Neuronal stem cell (in vitro differentiated cells): ENCODE results near the gene CHTF18.
A peak's percentile ranks its signal among the peaks of the same experiment; 100 is the strongest.

Experiments used
- DNase-seq: peaks from one replicate; pipeline ENCODE4 v3.0.0-alpha.2; 2013; ENCODE audit warnings: low spot score
- H2AFZ ChIP-seq: one replicate; pipeline ENCODE4 v1.6.1; 2013; ENCODE audit warnings: mild to moderate bottlenecking, low read length, inconsistent platforms
- H2AK5ac ChIP-seq: 2 replicates; pipeline ENCODE4 v1.6.1; 2013; ENCODE audit warnings: low read depth, mild to moderate bottlenecking, inconsistent platforms, low read length, moderate library complexity, mixed read lengths
- H2BK120ac ChIP-seq: 2 replicates; pipeline ENCODE4 v1.6.1; 2013; ENCODE audit warnings: low read depth, mild to moderate bottlenecking, inconsistent platforms, low read length, moderate library complexity, mixed read lengths
- H2BK12ac ChIP-seq: one replicate; pipeline ENCODE4 v1.6.1; 2013; ENCODE audit warnings: low read length, inconsistent platforms
- H2BK15ac ChIP-seq: 2 replicates; pipeline ENCODE4 v1.6.1; 2013; ENCODE audit warnings: mild to moderate bottlenecking, low read length, inconsistent platforms, mixed read lengths
- H2BK5ac ChIP-seq: one replicate; pipeline ENCODE4 v1.6.1; 2013; ENCODE audit warnings: inconsistent platforms, mild to moderate bottlenecking, low read length, moderate library complexity
- H3K14ac ChIP-seq: one replicate; pipeline ENCODE4 v1.6.1; 2013; ENCODE audit warnings: low read length, inconsistent platforms
- H3K18ac ChIP-seq: 2 replicates; pipeline ENCODE4 v1.6.1; 2013; ENCODE audit warnings: low read length, inconsistent platforms
- H3K23ac ChIP-seq: 2 replicates; pipeline ENCODE4 v1.6.1; 2013; ENCODE audit warnings: low read depth, mild to moderate bottlenecking, mixed read lengths, low read length, inconsistent platforms; ENCODE audit not compliant: poor library complexity
- H3K27ac ChIP-seq: replicated peaks from 3 replicates; pipeline ENCODE4 v1.5.1; 2013; ENCODE audit warnings: low read length, inconsistent platforms
- H3K27me3 ChIP-seq, 3 experiments: 2 replicates each; pipeline ENCODE4 v1.6.1; 2013; ENCODE audit warnings: low read length in 3 of 3, mild to moderate bottlenecking in 2 of 3, inconsistent platforms in 1 of 3, low read depth in 1 of 3, mixed read lengths in 1 of 3, moderate library complexity in 1 of 3; ENCODE audit not compliant: control insufficient read depth in 3 of 3, insufficient read depth in 3 of 3
- H3K36me3 ChIP-seq, 2 donors: replicated peaks in 1 of 2; 2 replicates each; pipeline ENCODE4 v1.6.1; 2013; ENCODE audit warnings: low read length in 2 of 2; ENCODE audit not compliant: control insufficient read depth in 2 of 2, insufficient read depth in 2 of 2
- H3K4ac ChIP-seq: 2 replicates; pipeline ENCODE4 v1.6.1; 2013; ENCODE audit warnings: inconsistent platforms, mild to moderate bottlenecking, low read length, moderate library complexity
- H3K4me1 ChIP-seq, 2 donors: 1 replicate in 1 of 2; 2 replicates in 1 of 2; pipeline ENCODE4 v1.6.1; 2013; ENCODE audit warnings: low read length in 2 of 2, low read depth in 1 of 2; ENCODE audit not compliant: control insufficient read depth in 2 of 2, insufficient read depth in 1 of 2
- H3K4me2 ChIP-seq: one replicate; pipeline ENCODE4 v1.6.1; 2013; ENCODE audit warnings: mild to moderate bottlenecking, low read length, inconsistent platforms; ENCODE audit not compliant: insufficient read depth, poor library complexity, severe bottlenecking
- H3K4me3 ChIP-seq, 2 donors: 2 replicates each; pipeline ENCODE4 v1.5.1; 2013; ENCODE audit warnings: low read length in 2 of 2, mild to moderate bottlenecking in 2 of 2, inconsistent platforms in 1 of 2, moderate library complexity in 1 of 2
- H3K79me1 ChIP-seq: one replicate; pipeline ENCODE4 v1.6.1; 2013; ENCODE audit warnings: low read depth, mild to moderate bottlenecking, inconsistent platforms, low read length, moderate library complexity
- H3K9ac ChIP-seq: one replicate; pipeline ENCODE4 v1.6.1; 2013; ENCODE audit warnings: mild to moderate bottlenecking, low read depth, low read length, inconsistent platforms; ENCODE audit not compliant: poor library complexity
- H3K9me3 ChIP-seq, 2 donors: replicated peaks in 1 of 2; 2 replicates each; pipeline versions ENCODE3 to v1.6.1; 2013; ENCODE audit warnings: low read length in 2 of 2, mild to moderate bottlenecking in 2 of 2, inconsistent platforms in 1 of 2, low read depth in 1 of 2, mixed read lengths in 1 of 2, moderate library complexity in 1 of 2; ENCODE audit not compliant: control insufficient read depth in 2 of 2, insufficient read depth in 1 of 2
- H4K8ac ChIP-seq: one replicate; pipeline ENCODE4 v1.6.1; 2013; ENCODE audit warnings: low read depth, mild to moderate bottlenecking, inconsistent platforms, low read length, moderate library complexity
- H4K91ac ChIP-seq: one replicate; pipeline ENCODE4 v1.6.1; 2013; ENCODE audit warnings: low read length, low read depth, mild to moderate bottlenecking, inconsistent platforms; ENCODE audit not compliant: poor library complexity
- WGBS, 2 donors: extraction: QIAGEN DNeasy Blood & Tissue Kit; methylation state at CpG; one replicate each; pipeline ENCODE4 v1.1.7; 2013; ENCODE audit warnings: missing lambda C conversion rate in 2 of 2, mixed read lengths in 1 of 2; ENCODE audit not compliant: insufficient read length in 2 of 2, insufficient replicate concordance in 1 of 2; ENCODE audit errors: extremely low coverage in 2 of 2; 5-methylcytosine and 5-hydroxymethylcytosine counted together

CHTF18 gene

DNA sequence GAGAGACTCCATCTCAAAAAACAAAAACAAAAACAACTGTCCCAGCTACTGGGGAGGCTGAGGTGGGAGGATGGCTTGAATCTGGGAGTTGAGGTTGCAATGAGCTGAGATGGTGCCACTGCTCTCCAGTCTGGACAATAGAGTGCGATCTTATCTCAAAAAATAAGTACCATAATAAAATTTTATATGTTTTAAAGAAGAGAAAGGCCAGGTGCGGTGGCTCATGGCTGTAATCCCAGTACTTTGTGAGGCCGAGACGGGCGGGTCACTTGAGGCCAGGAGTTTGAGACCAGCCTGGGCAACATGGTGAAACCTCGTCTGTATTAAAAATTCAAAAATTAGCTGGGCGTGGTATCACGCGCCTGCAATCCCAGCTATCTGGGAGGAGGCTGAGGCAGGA lies 11.6 kb upstream of the CHTF18 start:
- Histone ChIP-seq H3K23ac (no peak overlapping the region), H4K91ac (no peak overlapping the region), H2AK5ac (no peak overlapping the region), H2BK12ac (no peak overlapping the region), H3K14ac (no peak overlapping the region), H3K36me3 (no peaks in the 10 kb centered on the region), H2BK120ac (no peak overlapping the region), H3K27ac (no peak overlapping the region), H2AFZ (no peak overlapping the region), H2BK5ac (no peak overlapping the region), H3K4me1 (peaks cover 0 to 3% of the 10 kb centered on the region in 2 donors), H3K9me3 (peaks cover 0 to 1% of the 10 kb centered on the region in 2 donors), H3K4me2 (no peak overlapping the region), H2BK15ac (no peak overlapping the region), H3K18ac (no peak overlapping the region), H3K4me3 (no peak overlapping the region), H3K4ac (no peak overlapping the region), H3K9ac (no peak overlapping the region), H4K8ac (no peak overlapping the region), H3K79me1 (peaks cover 2% of the 10 kb centered on the region), H3K27me3 (peaks cover 0 to 49% (median 3%) of the 10 kb centered on the region in 3 experiments)
- WGBS, 2 donors, result no CpG with 5 or more reads among the region's 9 CpGs
- no peak for DNase-seq

- H2BK12ac ChIP-seq, result no peak overlapping the region
- H3K79me1 ChIP-seq, result peaks cover 2% of the 10 kb centered on the region
- no peak overlapping the region for H3K4ac ChIP-seq
- H3K18ac ChIP-seq, result no peak overlapping the region
- H3K4me1 ChIP-seq, result peaks cover 0 to 3% of the 10 kb centered on the region in 2 donors
- H4K8ac ChIP-seq, result no peak overlapping the region
- H4K91ac ChIP-seq, result no peak overlapping the region
- no peak overlapping the region for H2AK5ac ChIP-seq
- WGBS, 2 donors, result no CpG with 5 or more reads among the region's 16 CpGs
- no peak overlapping the region for H3K14ac ChIP-seq
- peak overlapping the region; percentile 66 for H2AFZ ChIP-seq
- no peak overlapping the region for H2BK120ac ChIP-seq
- no peak for DNase-seq
- H2BK5ac ChIP-seq, result no peak overlapping the region
- H3K4me2 ChIP-seq, result no peak overlapping the region
- H3K23ac ChIP-seq, result no peak overlapping the region
- peaks cover 0 to 1% of the 10 kb centered on the region in 2 donors for H3K9me3 ChIP-seq
- no peaks in the 10 kb centered on the region for H3K36me3 ChIP-seq
- H3K4me3 ChIP-seq, result no peak overlapping the region
- no peak overlapping the region for H3K27ac ChIP-seq
- H3K27me3 ChIP-seq, result peaks cover 0 to 57% (median 3%) of the 10 kb centered on the region in 3 experiments
- peak overlapping the region; percentile 98 for H2BK15ac ChIP-seq
- H3K9ac ChIP-seq, result no peak overlapping the region
These were observed 10.6 kb upstream of the CHTF18 start for GRCh38 chr16:777826-778225.

DNA sequence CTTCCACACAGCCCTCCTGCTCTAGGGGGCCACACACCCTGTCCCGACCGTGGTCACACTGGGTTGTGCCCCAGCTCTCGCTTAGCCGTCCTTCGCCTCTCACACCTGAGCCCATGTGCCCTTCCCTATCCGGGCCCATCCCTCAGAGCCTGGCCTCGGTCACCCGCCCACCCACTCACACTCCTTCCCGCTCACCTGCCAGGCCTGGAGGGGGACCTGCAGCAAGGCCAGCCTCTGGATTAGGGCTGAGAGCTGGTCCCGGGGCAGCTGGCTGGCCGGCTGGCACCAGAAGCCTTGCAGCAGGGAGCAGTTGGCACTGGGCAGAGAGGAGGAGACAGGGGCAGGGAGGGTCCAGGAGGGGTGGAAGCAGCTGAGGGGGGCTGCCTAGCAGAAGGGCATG lies 10.0 kb upstream of the CHTF18 start:
- Histone ChIP-seq H3K4me3 (no peak overlapping the region), H3K9ac (peak overlapping the region; percentile 24), H2BK120ac (no peak overlapping the region), H3K9me3 (peaks cover 0 to 1% of the 10 kb centered on the region in 2 donors), H3K27ac (no peak overlapping the region), H3K18ac (peak overlapping the region; percentile 15), H3K4me2 (no peak overlapping the region), H3K36me3 (no peaks in the 10 kb centered on the region), H3K23ac (peak overlapping the region; percentile 73), H2BK5ac (no peak overlapping the region), H4K8ac (no peak overlapping the region), H2BK15ac (peak overlapping the region; percentile 98), H3K14ac (peak overlapping the region; percentile 9), H2BK12ac (peak overlapping the region; percentile 90), H3K4me1 (peaks cover 0 to 3% of the 10 kb centered on the region in 2 donors), H3K79me1 (peaks cover 2% of the 10 kb centered on the region), H3K27me3 (peaks cover 0 to 57% (median 3%) of the 10 kb centered on the region in 3 experiments), H2AFZ (no peak overlapping the region), H3K4ac (no peak overlapping the region), H4K91ac (peak overlapping the region; percentile 9), H2AK5ac (peak overlapping the region; percentile 88)
- no CpG with 5 or more reads among the region's 11 CpGs for WGBS, 2 donors
- no peak for DNase-seq

DNA sequence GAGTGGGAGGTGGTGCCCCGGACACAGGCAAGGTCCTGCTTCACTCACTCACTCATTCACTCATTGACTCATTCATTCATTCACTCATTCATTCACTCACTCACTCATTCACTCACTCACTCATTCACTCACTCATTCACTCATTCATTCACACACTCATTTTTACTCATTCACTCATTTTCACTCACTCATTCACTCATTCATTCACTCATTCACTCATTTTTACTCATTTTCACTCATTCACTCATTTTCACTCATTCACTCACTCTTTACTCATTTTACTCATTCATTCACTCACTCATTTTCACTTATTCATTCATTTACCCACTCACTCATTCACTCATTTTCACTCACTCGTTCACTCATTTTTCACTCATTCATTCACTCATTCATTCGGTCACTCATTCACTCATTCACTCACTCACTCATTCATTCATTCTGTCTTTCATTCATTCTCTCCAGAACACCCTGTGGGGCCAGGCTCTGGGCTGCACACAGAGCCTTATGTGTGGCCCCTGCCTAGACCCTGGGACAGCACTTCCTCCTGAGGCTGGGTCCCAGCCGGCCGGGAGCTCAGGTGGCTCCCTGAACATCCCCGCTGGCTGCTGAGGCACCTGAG lies 9.4 kb upstream of the CHTF18 start:
- Histone ChIP-seq H4K8ac (no peak overlapping the region), H3K14ac (peak overlapping the region; percentile 9), H3K4me1 (peaks cover 0 to 3% of the 10 kb centered on the region in 2 donors), H3K9me3 (peaks cover 0 to 1% of the 10 kb centered on the region in 2 donors), H3K79me1 (peaks cover 2% of the 10 kb centered on the region), H2BK5ac (no peak overlapping the region), H2BK120ac (no peak overlapping the region), H3K27me3 (peaks cover 0 to 57% (median 3%) of the 10 kb centered on the region in 3 experiments), H3K4me3 (no peak overlapping the region), H3K4ac (no peak overlapping the region), H4K91ac (peak overlapping the region; percentile 9), H3K4me2 (no peak overlapping the region), H3K27ac (no peak overlapping the region), H2BK15ac (peak overlapping the region; percentile 98), H2AFZ (no peak overlapping the region), H3K18ac (peak overlapping the region; percentile 15), H3K23ac (no peak overlapping the region), H2AK5ac (peak overlapping the region; percentile 88), H3K36me3 (no peaks in the 10 kb centered on the region), H3K9ac (peak overlapping the region; percentile 24), H2BK12ac (no peak overlapping the region)
- no peak for DNase-seq
- WGBS, 2 donors, result 100% methylated on average over 1 to 2 of the region's 6 CpGs
